Measurements from ENCODE around the gene DTX4. TPM values are rescaled to one million over a fixed set of nuclear protein-coding genes. Genes with fewer than 3 reads are reported as not detected.

DTX4 gene
- total RNA-seq, 8 experiments from 2014 or later = 0.15 to 108 (median 41.7) TPM

DNA sequence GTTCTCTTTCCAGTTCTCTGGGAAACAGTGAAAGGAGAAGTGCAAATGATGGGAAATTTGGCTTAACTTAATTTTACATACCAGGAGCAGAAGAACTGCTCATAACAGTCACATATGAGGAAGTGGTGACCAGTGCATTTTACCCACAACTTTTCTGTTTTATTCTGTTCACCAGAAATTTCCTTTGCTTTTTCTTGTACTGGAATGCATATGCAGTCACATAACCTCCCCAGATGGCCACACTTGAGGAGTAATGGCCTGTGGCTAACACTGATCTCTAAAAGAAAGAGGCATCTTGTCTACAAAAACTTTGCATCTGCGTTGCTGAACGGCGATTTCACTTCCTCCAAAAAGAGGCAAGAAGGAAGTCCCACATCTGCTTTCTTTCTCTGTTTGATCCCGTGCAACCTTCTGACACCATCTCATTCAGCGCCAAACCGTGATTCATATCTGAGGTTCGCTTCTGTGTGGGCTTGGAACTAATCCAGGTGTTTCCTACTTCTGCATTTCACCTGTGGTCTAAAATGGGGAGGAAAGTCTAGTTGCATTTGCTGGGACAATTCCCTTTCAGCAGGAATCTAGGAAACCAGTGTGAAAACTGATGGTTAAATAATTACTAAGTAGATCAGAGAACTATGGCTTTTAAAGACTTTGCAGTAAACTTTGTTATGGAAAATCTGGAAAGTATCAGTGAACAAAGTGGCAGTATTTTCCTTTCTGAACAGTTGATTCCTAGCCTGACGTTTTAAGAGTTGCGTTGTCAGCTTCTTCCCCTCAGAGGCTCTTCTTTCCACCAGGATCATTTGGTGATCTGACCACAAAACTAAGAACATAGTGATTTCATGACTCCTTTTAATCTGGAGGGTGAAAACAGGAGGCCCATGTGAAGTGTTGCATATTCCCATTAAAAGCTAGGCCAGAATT is 45.0 kb downstream of the DTX4 start:
- H3K4me3 ChIP-seq = no peak overlapping the region
- WGBS, 10 experiments = 6 to 100% (median 83%) methylated on average over 2 to 9 of the region's 9 CpGs
- ATAC-seq (replicated peaks in 6 of 8) = peak in 2 of 8 experiments; percentile 23 to 36
- no peaks in the 10 kb centered on the region for H3K4me1 ChIP-seq (replicated peaks in 1 of 2)
- no peak overlapping the region for H3K27ac ChIP-seq
- in situ Hi-C loops (cut with MboI; ENCODE audit: low pct_unique_long_range_greater_than_20kb in 2 of 9, low sequenced_read_pairs in 9 of 9, unreplicated experiment in 9 of 9) = no loop called here

DNA sequence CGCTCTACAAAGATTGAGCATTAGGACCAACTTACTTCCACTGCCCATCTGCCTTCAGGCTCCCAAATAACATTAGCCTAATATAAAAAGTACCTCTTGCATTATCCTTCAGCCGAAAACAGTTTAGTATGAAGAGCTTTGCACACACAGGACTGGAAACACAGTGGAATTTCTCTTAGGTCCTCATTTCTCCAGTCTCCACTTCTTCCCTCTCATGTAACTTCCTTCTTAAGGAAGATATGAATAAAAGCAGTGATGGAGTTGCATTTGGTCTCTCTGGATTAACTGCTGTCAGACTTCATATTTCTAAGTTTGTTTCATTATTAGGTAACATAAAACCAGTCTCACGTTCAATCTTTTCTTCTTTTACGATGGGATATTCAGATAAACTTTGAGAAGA is 46.4 kb downstream of the DTX4 start:
- Histone ChIP-seq H3K4me3 (no peak overlapping the region), H3K27ac (no peak overlapping the region), H3K4me1 (replicated peaks in 1 of 2) (peaks cover 0 to 2% of the 10 kb centered on the region in 2 donors)
- WGBS, 10 experiments = 17 to 100% (median 91%) methylated on average over 1 to 4 of the region's 4 CpGs
- in situ Hi-C loops (cut with MboI; ENCODE audit: low pct_unique_long_range_greater_than_20kb in 2 of 9, low sequenced_read_pairs in 9 of 9, unreplicated experiment in 9 of 9) = no loop called here
- no peak for ATAC-seq (replicated peaks in 6 of 8)

DNA sequence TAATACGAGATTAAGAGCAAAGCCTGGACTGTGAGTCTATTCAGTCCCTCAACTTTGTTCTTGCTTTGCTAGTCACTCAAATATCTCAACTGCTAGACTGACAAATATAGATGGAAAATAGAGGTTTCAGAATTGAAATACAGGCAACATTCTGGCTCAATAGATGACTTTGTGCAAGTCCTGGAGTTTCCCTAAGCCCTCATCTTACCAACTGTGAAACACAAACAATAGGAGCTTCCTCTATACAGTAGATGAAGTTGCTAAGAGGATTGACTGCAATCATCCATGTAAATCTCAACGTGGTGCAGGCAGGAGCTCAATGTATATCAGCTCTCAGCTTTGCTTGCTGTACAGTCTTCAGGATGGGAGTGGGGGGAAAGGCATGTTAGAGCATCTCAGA is 47.0 kb downstream of the DTX4 start:
- 0 to 73% (median 45%) methylated on average over 1 to 2 of the region's 2 CpGs; no CpG with 5 or more reads in 1 of the 10 experiments for WGBS, 10 experiments
- in situ Hi-C loops (cut with MboI; ENCODE audit: low pct_unique_long_range_greater_than_20kb in 2 of 9, low sequenced_read_pairs in 9 of 9, unreplicated experiment in 9 of 9) = no loop called here
- ATAC-seq (replicated peaks in 6 of 8) = no peak

DNA sequence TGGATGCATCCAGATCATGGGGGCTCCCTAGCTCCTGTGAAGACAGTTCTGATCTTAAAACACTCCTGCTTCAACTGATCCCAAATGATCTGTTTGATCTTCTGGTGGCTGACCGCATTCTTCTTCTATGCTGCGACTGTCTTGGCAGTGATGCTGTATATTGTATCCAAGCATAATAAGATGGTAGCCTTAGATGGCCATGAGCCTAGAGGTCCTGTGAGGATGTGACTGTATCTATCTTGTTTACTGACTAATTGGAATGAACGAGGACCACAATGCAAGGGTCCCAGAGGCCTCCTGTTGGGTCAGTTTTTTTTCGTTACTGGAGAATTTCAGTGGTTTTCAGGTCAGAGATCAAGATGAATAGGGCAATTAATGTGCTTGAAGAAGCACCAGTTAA is 47.9 kb downstream of the DTX4 start:
- in situ Hi-C loops (cut with MboI; ENCODE audit: low pct_unique_long_range_greater_than_20kb in 2 of 9, low sequenced_read_pairs in 9 of 9, unreplicated experiment in 9 of 9) = no loop called here
- Histone ChIP-seq H3K27ac (no peak overlapping the region), H3K4me1 (replicated peaks in 1 of 2) (peaks cover 0 to 12% of the 10 kb centered on the region in 2 donors), H3K4me3 (no peak overlapping the region)
- WGBS, 10 experiments = 0 to 100% (median 68%) methylated on average over 1 to 4 of the region's 4 CpGs; no CpG with 5 or more reads in 4 of the 10 experiments
- no peak for ATAC-seq (replicated peaks in 6 of 8)

More for the DNA sequence above, 47.0 kb downstream of the DTX4 start:
- Histone ChIP-seq H3K27ac (no peak overlapping the region), H3K4me1 (replicated peaks in 1 of 2) (peaks cover 0 to 8% of the 10 kb centered on the region in 2 donors), H3K4me3 (no peak overlapping the region)

DNA sequence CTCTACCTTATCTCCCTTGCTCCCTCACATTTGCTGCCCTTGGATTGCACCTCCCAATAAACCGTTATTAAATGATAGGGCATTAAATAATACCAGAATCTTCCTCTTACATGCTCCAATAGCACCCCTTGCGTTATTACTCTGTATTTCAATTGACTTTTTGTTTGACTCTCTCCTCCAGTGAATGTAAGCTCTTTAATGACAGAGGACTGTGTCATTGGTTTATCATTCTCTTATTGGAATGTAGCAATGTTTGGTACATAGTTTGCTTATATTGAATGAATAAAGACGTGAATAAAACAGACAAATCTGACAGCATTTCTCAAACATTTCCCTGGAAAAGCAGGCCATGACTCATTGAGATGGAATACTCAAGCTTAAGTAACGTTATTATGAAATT is 49.5 kb downstream of the DTX4 start:
- H3K27ac ChIP-seq = no peak overlapping the region
- whole genome bisulfite sequencing, 10 experiments = 0 to 100% (median 63%) methylated on average over 1 to 4 of the region's 4 CpGs
- peaks cover 0 to 12% of the 10 kb centered on the region in 2 donors for H3K4me1 ChIP-seq (replicated peaks in 1 of 2)
- in situ Hi-C loops (cut with MboI; ENCODE audit: low pct_unique_long_range_greater_than_20kb in 2 of 9, low sequenced_read_pairs in 9 of 9, unreplicated experiment in 9 of 9) = no loop called here
- ATAC-seq (replicated peaks in 6 of 8) = peak in 1 of 8 experiments; percentile 18
- H3K4me3 ChIP-seq = no peak overlapping the region

DNA sequence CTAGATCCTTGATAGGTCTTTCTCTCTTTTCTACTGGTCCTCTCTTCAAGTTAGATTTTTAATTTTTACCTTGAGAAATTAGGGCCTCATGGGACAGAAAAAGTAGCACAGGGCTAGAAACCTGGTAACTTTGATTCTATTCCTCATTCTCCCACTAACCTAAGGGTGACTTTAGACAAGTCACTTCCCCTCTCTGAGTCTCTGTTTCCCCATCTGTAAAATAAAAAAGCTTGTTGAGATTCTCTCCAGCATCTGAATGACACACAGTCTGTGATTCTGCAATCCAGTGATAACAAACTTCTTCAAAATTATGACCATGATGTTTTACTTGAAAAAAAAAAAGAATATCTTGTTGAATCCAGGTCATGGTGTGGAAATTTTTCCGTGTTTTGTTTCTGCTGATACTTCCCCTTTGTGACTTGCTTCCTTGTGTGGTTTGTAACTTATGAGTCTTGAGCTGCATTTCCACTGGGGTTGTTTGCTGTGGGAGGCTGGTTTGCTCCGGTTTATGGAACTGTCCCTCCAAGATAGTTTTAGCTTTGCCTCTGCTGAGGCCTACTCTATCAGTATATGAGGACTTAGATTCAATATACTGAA is 50.6 kb downstream of the DTX4 start:
- Histone ChIP-seq H3K4me1 (replicated peaks in 1 of 2) (peaks cover 0 to 12% of the 10 kb centered on the region in 2 donors), H3K4me3 (no peak overlapping the region), H3K27ac (no peak overlapping the region)
- ATAC-seq (replicated peaks in 6 of 8) = no peak
- WGBS, 10 experiments = 0 to 92% (median 50%) methylated on average over 1 to 2 of the region's 2 CpGs; no CpG with 5 or more reads in 1 of the 10 experiments
- in situ Hi-C loops (cut with MboI; ENCODE audit: low pct_unique_long_range_greater_than_20kb in 2 of 9, low sequenced_read_pairs in 9 of 9, unreplicated experiment in 9 of 9) = no loop called here

DNA sequence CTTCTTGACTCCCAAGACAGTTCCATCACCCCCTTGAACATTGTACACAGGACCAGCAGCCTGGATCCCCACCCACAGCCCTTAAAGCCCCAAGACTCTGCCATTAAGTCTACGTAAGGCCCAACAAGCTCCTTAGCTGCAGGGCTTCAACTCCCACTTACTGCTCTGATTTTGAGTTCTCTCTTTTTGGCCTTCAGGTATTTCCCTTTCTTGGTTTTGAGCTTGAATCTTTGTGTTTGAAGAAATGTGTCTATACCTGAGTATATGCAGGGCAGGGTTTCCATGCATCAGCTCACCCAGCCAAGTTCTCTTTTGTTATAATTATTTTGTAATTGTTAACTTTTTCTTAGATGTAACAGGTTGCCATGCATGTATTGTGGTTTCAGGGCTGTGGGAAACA is 51.2 kb downstream of the DTX4 start:
- H3K4me1 ChIP-seq (replicated peaks in 1 of 2) = peaks cover 0 to 12% of the 10 kb centered on the region in 2 donors
- WGBS, 10 experiments = 83 to 100% (median 100%) methylated on average over 1 of the region's 1 CpG; no CpG with 5 or more reads in 5 of the 10 experiments
- H3K27ac ChIP-seq = no peak overlapping the region
- in situ Hi-C loops (cut with MboI; ENCODE audit: low pct_unique_long_range_greater_than_20kb in 2 of 9, low sequenced_read_pairs in 9 of 9, unreplicated experiment in 9 of 9) = no loop called here
- H3K4me3 ChIP-seq = no peak overlapping the region
- no peak for ATAC-seq (replicated peaks in 6 of 8)

DNA sequence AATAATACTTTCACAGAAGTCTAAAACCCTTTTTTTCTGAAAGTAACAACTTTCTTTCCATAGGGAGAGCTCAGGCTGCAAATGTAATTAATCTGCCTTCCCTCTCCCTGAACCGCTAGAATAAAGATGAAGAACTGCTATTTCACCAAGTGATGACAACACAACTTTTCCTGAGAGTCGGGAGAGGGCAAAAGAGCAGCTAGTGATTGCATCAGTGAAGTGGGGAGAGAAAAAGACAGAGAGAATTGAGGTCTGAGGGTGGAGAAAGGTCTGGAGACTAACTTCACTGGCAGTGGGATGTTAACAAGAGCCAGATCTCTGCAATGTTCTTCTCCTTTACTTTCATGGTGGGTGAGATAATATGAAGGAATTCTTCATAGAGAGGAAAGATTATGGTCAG is 51.7 kb downstream of the DTX4 start:
- peaks cover 0 to 12% of the 10 kb centered on the region in 2 donors for H3K4me1 ChIP-seq (replicated peaks in 1 of 2)
- no peak overlapping the region for H3K27ac ChIP-seq
- ATAC-seq (replicated peaks in 6 of 8) = peak in 1 of 8 experiments; percentile 56
- no peak overlapping the region for H3K4me3 ChIP-seq
- 0 to 44% (median 23%) methylated on average over 1 to 2 of the region's 2 CpGs; no CpG with 5 or more reads in 3 of the 10 experiments for WGBS, 10 experiments
- in situ Hi-C loops (cut with MboI; ENCODE audit: low pct_unique_long_range_greater_than_20kb in 2 of 9, low sequenced_read_pairs in 9 of 9, unreplicated experiment in 9 of 9) = no loop called here

DNA sequence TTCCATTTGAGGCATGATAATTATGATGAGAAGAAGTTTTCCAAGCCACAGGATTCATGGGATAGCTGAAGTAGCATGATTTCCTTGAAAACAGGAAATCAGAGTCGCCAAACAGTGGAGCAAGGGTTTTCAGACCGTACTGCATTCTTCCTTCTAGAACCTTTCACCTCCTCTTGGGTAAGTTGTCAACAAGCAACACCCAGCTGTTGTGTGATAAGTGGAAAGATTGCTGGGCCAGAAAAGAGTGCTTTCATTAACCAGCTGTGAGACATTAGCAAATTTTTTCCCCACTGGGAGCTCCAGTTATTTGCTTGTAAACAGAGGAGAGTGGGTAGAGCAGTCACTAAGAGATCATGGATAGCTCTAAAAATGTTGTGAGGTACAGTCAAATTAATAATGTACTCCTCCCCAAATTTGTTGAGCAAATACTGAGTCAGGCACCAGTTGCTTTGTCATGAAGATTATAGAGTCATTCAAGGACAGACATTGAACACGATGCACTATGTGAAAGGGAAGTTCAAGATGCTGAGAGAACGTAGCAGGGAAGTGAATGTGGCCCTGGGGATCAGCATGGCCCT is 52.5 kb downstream of the DTX4 start:
- Histone ChIP-seq H3K4me3 (no peak overlapping the region), H3K27ac (no peak overlapping the region), H3K4me1 (replicated peaks in 1 of 2) (peaks cover 0 to 12% of the 10 kb centered on the region in 2 donors)
- 4 to 100% (median 63%) methylated on average over 1 to 4 of the region's 4 CpGs for WGBS, 10 experiments
- in situ Hi-C loops (cut with MboI; ENCODE audit: low pct_unique_long_range_greater_than_20kb in 2 of 9, low sequenced_read_pairs in 9 of 9, unreplicated experiment in 9 of 9) = no loop called here
- no peak for ATAC-seq (replicated peaks in 6 of 8)

DNA sequence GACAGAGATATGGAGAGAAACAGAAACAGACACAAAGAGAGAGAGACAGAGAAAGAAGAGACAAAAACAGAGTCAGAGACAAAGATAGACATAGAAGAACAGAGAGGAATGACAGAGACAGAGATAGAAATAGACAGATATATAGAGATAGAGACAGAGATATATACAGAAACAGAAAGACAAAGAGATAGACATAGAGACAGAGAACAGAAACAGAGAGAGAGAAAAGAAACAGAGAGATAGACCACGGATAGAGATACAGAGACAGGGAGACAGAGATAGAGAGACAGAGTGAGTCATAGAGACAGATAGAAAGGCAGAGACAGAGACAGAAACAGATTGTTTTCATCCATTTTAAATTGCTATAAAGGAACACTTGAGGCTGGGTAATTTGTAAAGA is 53.1 kb downstream of the DTX4 start:
- no peak overlapping the region for H3K4me3 ChIP-seq
- in situ Hi-C loops (cut with MboI; ENCODE audit: low pct_unique_long_range_greater_than_20kb in 2 of 9, low sequenced_read_pairs in 9 of 9, unreplicated experiment in 9 of 9) = no loop called here
- WGBS, 10 experiments = 0 to 78% (median 56%) methylated on average over 1 of the region's 1 CpG; no CpG with 5 or more reads in 1 of the 10 experiments
- no peak overlapping the region for H3K27ac ChIP-seq
- peaks cover 0 to 12% of the 10 kb centered on the region in 2 donors for H3K4me1 ChIP-seq (replicated peaks in 1 of 2)
- ATAC-seq (replicated peaks in 6 of 8) = no peak

DNA sequence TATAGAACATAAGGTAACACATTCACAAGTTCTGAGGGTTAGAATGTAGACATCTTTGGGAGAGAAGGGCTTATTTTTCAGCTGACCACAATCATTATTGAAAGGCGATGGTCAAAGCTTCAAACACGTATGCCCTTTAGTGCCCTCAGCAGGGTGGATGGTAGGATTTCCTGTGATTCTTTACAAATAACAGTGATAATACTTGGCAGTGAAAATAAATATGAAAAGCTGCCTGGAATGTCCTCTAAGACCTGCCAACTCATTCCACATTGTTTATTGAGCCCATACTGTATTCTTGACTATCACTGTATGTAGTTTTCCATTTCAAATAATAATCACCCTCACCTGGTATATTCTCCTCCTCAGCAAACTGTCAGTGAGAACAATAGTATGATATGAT is 54.5 kb downstream of the DTX4 start:
- no peak for ATAC-seq (replicated peaks in 6 of 8)

DNA sequence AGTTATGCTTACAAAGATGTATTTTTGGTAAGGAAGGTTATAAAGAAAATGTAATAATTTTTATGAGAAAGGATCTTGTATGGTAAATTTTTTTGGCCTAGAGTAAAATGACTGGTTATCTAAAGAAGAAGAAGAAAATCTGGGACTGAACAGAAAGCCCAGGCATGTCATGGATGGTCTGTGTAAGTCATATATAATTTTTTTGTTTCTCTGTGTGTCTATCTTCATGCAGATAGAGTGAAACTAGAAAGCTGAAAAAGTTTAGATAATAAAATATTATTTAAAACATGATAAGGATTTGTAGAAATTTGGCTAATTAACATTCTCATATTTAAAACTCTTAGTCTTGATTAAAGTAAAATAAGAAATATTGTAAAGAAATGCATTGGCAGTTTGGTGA is 68.4 kb downstream of the DTX4 start:
- H3K4me3 ChIP-seq = no peak overlapping the region
- H3K4me1 ChIP-seq (replicated peaks in 1 of 2) = no peaks in the 10 kb centered on the region
- no peak for ATAC-seq (replicated peaks in 6 of 8)
- in situ Hi-C loops (cut with MboI; ENCODE audit: low pct_unique_long_range_greater_than_20kb in 2 of 9, low sequenced_read_pairs in 9 of 9, unreplicated experiment in 9 of 9) = no loop called here
- no peak overlapping the region for H3K27ac ChIP-seq

More for the DNA sequence above, 54.5 kb downstream of the DTX4 start:
- no peak overlapping the region for H3K4me3 ChIP-seq
- H3K27ac ChIP-seq = no peak overlapping the region
- in situ Hi-C loops (cut with MboI; ENCODE audit: low pct_unique_long_range_greater_than_20kb in 2 of 9, low sequenced_read_pairs in 9 of 9, unreplicated experiment in 9 of 9) = no loop called here
- WGBS, 10 experiments = 83 to 100% (median 86%) methylated on average over 2 of the region's 2 CpGs; no CpG with 5 or more reads in 5 of the 10 experiments
- peaks cover 0 to 12% of the 10 kb centered on the region in 2 donors for H3K4me1 ChIP-seq (replicated peaks in 1 of 2)

DNA sequence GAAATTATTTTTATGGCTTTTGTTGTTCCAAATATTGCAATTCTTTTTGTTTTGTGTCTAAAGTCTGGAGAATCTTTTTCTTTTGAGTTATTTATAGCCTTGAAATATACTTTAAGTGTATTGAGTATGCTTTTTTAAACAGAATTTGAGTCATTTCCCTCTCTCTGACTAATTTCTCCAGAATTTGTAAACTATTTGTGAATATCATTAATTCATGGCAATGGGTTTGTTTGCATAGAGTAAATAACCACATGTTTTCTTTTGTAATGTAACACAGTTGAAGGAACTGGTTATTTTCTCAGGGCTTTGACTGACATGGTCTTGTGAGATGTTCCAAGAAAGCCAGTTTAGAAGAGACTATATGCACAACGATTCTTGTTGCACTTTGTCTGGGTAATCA is 71.7 kb downstream of the DTX4 start:
- in situ Hi-C loops (cut with MboI; ENCODE audit: low pct_unique_long_range_greater_than_20kb in 2 of 9, low sequenced_read_pairs in 9 of 9, unreplicated experiment in 9 of 9) = no loop called here
- H3K4me3 ChIP-seq = no peak overlapping the region
- H3K27ac ChIP-seq = no peak overlapping the region
- no peaks in the 10 kb centered on the region for H3K4me1 ChIP-seq (replicated peaks in 1 of 2)
- 0 to 78% (median 0%) methylated on average over 1 of the region's 1 CpG; no CpG with 5 or more reads in 5 of the 10 experiments for WGBS, 10 experiments
- ATAC-seq (replicated peaks in 6 of 8) = peak in 2 of 8 experiments; percentile 75 to 85

All from motor neuron (in vitro differentiated cells).